Gastrocnemius medialis (tissue), 4 donors: ENCODE results near the gene EYA4.

Experiments used
- CTCF ChIP-seq, 5 experiments: fragments of 450-650 bp in 3 of 5; fragments of 200-600 bp in 2 of 5; sonication (generic) in 2 of 5; IDR thresholded peaks in 4 of 5; conservative IDR thresholded peaks in 1 of 5; 1 replicate in 4 of 5; 2 replicates in 1 of 5; pipeline ENCODE4 v1.5.1; 2016 to 2019; ENCODE audit warnings: antibody characterized with exemption in 5 of 5, mild to moderate bottlenecking in 3 of 5, moderate library complexity in 3 of 5
- POLR2A ChIP-seq, 2 donors: fragments of 450-650 bp; IDR thresholded peaks; one replicate each; pipeline ENCODE4 v1.6.1; 2017; ENCODE audit warnings: antibody characterized with exemption in 2 of 2, mild to moderate bottlenecking in 2 of 2, moderate library complexity in 2 of 2

DNA sequence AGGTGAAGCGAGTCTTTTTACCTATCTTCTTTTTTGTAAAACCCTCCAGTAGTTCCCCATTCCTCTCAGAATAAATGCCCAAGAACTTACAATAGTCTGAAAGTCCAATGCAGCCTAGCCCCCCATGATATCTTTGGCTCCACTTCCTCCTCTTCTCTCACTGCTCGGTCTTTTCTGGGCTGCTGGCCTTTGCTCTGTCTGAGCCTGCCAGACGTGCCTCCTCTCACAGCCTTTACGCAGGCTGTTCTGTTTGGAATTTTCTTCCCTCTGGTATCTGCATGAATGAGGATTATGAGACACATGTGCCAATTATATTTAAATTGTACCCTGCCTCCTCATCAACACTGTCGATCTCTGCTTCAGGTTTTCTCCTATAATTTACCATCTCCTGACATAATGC, 174.1 kb downstream of the EYA4 start:
- TF ChIP-seq CTCF (IDR thresholded peaks at IDR 0.05 in 4 of 5, conservative IDR thresholded peaks at IDR 0.05 in 1 of 5) (no peak), POLR2A (IDR thresholded peaks at IDR 0.05) (no peak)
